H9 (cell line): ENCODE data around the gene CORIN. TPM values are rescaled to one million over a fixed set of nuclear protein-coding genes. Genes with fewer than 3 reads are reported as not detected.

ENCODE experiments used
- DNase-seq: peaks from one replicate; pipeline ENCODE4 v3.0.0-alpha.2; 2017
- H2AFZ ChIP-seq: one replicate; pipeline ENCODE4 v1.6.1; 2013; ENCODE audit warnings: mild to moderate bottlenecking, low read length, control low read depth, moderate library complexity
- H2AK5ac ChIP-seq: 2 replicates; pipeline ENCODE4 v1.6.1; 2013; ENCODE audit warnings: low read length, control low read depth, mixed read lengths; ENCODE audit not compliant: insufficient read length
- H2BK120ac ChIP-seq: one replicate; pipeline ENCODE4 v1.6.1; 2013; ENCODE audit warnings: low read depth, mild to moderate bottlenecking, low read length, control low read depth, inconsistent platforms; ENCODE audit not compliant: poor library complexity, severe bottlenecking
- H2BK12ac ChIP-seq: 2 replicates; pipeline ENCODE4 v1.6.1; 2013; ENCODE audit warnings: low read length, control low read depth, mixed read lengths, low read depth; ENCODE audit not compliant: insufficient read length
- H2BK15ac ChIP-seq: 2 replicates; pipeline ENCODE4 v1.6.1; 2013; ENCODE audit warnings: low read depth, low read length, control low read depth
- H2BK20ac ChIP-seq: one replicate; pipeline ENCODE4 v1.6.1; 2013; ENCODE audit warnings: low read depth, mild to moderate bottlenecking, low read length, control low read depth, inconsistent platforms; ENCODE audit not compliant: poor library complexity, severe bottlenecking
- H2BK5ac ChIP-seq: 2 replicates; pipeline ENCODE4 v1.6.1; 2013; ENCODE audit warnings: low read length, control low read depth, mixed read lengths; ENCODE audit not compliant: insufficient read length
- H3K14ac ChIP-seq: 2 replicates; pipeline ENCODE4 v1.6.1; 2013; ENCODE audit warnings: low read length, control low read depth; ENCODE audit not compliant: insufficient read depth
- H3K18ac ChIP-seq: 2 replicates; pipeline ENCODE4 v1.6.1; 2013; ENCODE audit warnings: low read depth, mild to moderate bottlenecking, mixed read lengths, low read length, control low read depth; ENCODE audit not compliant: insufficient read length
- H3K23ac ChIP-seq: 2 replicates; pipeline ENCODE4 v1.6.1; 2013; ENCODE audit warnings: low read length, control low read depth, mixed read lengths, low read depth; ENCODE audit not compliant: insufficient read length
- H3K23me2 ChIP-seq: 2 replicates; pipeline ENCODE4 v1.6.1; 2013; ENCODE audit warnings: low read depth, mild to moderate bottlenecking, mixed read lengths, low read length, control low read depth; ENCODE audit not compliant: insufficient read length, poor library complexity, severe bottlenecking
- H3K27ac ChIP-seq: 2 replicates; pipeline ENCODE4 v1.5.1; 2013; ENCODE audit warnings: low read length, control low read depth, mixed read lengths, low read depth; ENCODE audit not compliant: insufficient read length
- H3K27me3 ChIP-seq: 2 replicates; pipeline ENCODE4 v1.6.1; 2013; ENCODE audit warnings: low read length, control low read depth, inconsistent platforms; ENCODE audit not compliant: insufficient read depth
- H3K4ac ChIP-seq: 2 replicates; pipeline ENCODE4 v1.6.1; 2013; ENCODE audit warnings: low read depth, mild to moderate bottlenecking, control low read depth, inconsistent platforms, low read length, moderate library complexity
- H3K4me1 ChIP-seq: 2 replicates; pipeline ENCODE4 v1.6.1; 2013; ENCODE audit warnings: low read length, control low read depth, inconsistent platforms; ENCODE audit not compliant: insufficient read depth
- H3K4me2 ChIP-seq: 2 replicates; pipeline ENCODE4 v1.6.1; 2013; ENCODE audit warnings: low read length, control low read depth, mixed read lengths; ENCODE audit not compliant: insufficient read length, insufficient read depth
- H3K56ac ChIP-seq: 2 replicates; pipeline ENCODE4 v1.6.1; 2013; ENCODE audit warnings: low read depth, mild to moderate bottlenecking, mixed read lengths, low read length, control low read depth; ENCODE audit not compliant: insufficient read length
- H3K79me1 ChIP-seq: 2 replicates; pipeline ENCODE4 v1.6.1; 2013; ENCODE audit warnings: low read depth, mild to moderate bottlenecking, moderate library complexity, low read length, control low read depth, inconsistent platforms; ENCODE audit not compliant: insufficient read depth, poor library complexity, severe bottlenecking
- H3K79me2 ChIP-seq: 2 replicates; pipeline ENCODE4 v1.6.1; 2013; ENCODE audit warnings: low read length, control low read depth, inconsistent platforms; ENCODE audit not compliant: insufficient read depth
- H3K9ac ChIP-seq: 2 replicates; pipeline ENCODE4 v1.6.1; 2013; ENCODE audit warnings: low read length, control low read depth, mixed read lengths; ENCODE audit not compliant: insufficient read length; ENCODE audit errors: extremely low read depth
- H3K9me3 ChIP-seq: one replicate; pipeline ENCODE4 v1.6.1; 2013; ENCODE audit warnings: low read depth, low read length, inconsistent platforms; ENCODE audit not compliant: control insufficient read depth
- H3T11ph ChIP-seq: one replicate; pipeline ENCODE4 v1.6.1; 2013; ENCODE audit warnings: mild to moderate bottlenecking, low read length, control low read depth, inconsistent platforms
- H4K20me1 ChIP-seq: one replicate; pipeline ENCODE4 v1.6.1; 2013; ENCODE audit not compliant: control insufficient read depth, insufficient read length, insufficient read depth
- H4K5ac ChIP-seq: 2 replicates; pipeline ENCODE4 v1.6.1; 2013; ENCODE audit warnings: low read depth, mild to moderate bottlenecking, mixed read lengths, low read length, control low read depth; ENCODE audit not compliant: insufficient read length
- H4K8ac ChIP-seq: replicated peaks from 2 replicates; pipeline ENCODE4 v1.6.1; 2013; ENCODE audit warnings: low read length, control low read depth, mixed read lengths, low read depth; ENCODE audit not compliant: insufficient read length
- H4K91ac ChIP-seq: 2 replicates; pipeline ENCODE4 v1.6.1; 2013; ENCODE audit warnings: low read depth, mild to moderate bottlenecking, moderate library complexity, mixed read lengths, low read length, control low read depth; ENCODE audit not compliant: insufficient read length
- H3K27ac Mint-ChIP-seq, 3 experiments: 2 replicates in 2 of 3; 3 replicates in 1 of 3; pipeline ENCODE4 v1.8.0; 2020 to 2021; ENCODE audit warnings: mixed read lengths in 3 of 3, mild to moderate bottlenecking in 1 of 3, moderate library complexity in 1 of 3
- H3K27me3 Mint-ChIP-seq: 2 replicates; pipeline ENCODE4 v1.8.0; 2021; ENCODE audit warnings: low read depth, mild to moderate bottlenecking, moderate library complexity, mixed read lengths
- H3K36me3 Mint-ChIP-seq, 3 experiments: 2 replicates in 2 of 3; 3 replicates in 1 of 3; pipeline ENCODE4 v1.8.0; 2020 to 2021; ENCODE audit warnings: low read depth in 3 of 3, mixed read lengths in 3 of 3; ENCODE audit not compliant: insufficient read depth in 1 of 3
- H3K4me1 Mint-ChIP-seq, 2 experiments: 2 replicates each; pipeline ENCODE4 v1.8.0; 2020; ENCODE audit warnings: mixed read lengths in 2 of 2
- H3K4me3 Mint-ChIP-seq, 2 experiments: 2 replicates in 1 of 2; 3 replicates in 1 of 2; pipeline ENCODE4 v1.8.0; 2020 to 2021; ENCODE audit warnings: mild to moderate bottlenecking in 2 of 2, mixed read lengths in 2 of 2, moderate library complexity in 1 of 2
- H3K9me3 Mint-ChIP-seq, 2 experiments: 2 replicates in 1 of 2; 3 replicates in 1 of 2; pipeline ENCODE4 v1.8.0; 2020; ENCODE audit warnings: mild to moderate bottlenecking in 2 of 2, mixed read lengths in 2 of 2, moderate library complexity in 1 of 2
- CTCF ChIP-seq: fragments of 200-600 bp; sonication (generic); conservative IDR thresholded peaks from 3 replicates; pipeline ENCODE4 v1.8.0; 2021; ENCODE audit warnings: antibody characterized with exemption, mild to moderate bottlenecking
- WGBS: extraction: QIAGEN DNeasy Blood & Tissue Kit; methylation state at CpG from one replicate; pipeline ENCODE4 v1.1.7; 2013; ENCODE audit warnings: missing lambda C conversion rate, low lambda C conversion rate, mixed read lengths; ENCODE audit not compliant: insufficient read length; ENCODE audit errors: extremely low coverage; 5-methylcytosine and 5-hydroxymethylcytosine counted together
- total RNA-seq: library from RNA; stranded (reverse); gene quantifications from 2 replicates; pipeline ENCODE4 v1.2.1, GENCODE V29; 2021

CORIN gene
- total RNA-seq, 1 experiment from 2014 or later, result 0.39 TPM

DNA sequence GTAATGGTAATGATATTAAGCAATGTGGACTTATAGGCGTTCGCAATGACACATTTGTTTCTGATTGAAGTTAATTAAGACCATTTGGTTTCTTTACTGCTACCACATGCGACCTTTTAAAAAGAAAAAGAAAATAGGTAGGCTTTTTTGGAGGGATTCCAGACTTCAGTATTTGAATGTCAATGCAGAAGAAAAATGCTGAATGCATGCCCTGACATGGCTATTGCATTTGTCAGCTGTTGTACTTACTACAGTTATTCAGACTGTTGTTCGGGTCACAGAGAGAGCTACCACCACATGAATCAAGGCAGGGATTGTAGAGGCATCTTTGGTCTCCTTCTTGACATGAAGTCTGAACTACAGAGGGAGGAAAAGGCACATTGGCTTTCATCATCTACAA lies 163.7 kb downstream of the CORIN start:
- Histone ChIP-seq H2BK120ac (no peak overlapping the region), H3K79me2 (no peaks in the 10 kb centered on the region), H3K9ac (no peak overlapping the region), H3K27me3 (no peaks in the 10 kb centered on the region), H3K79me1 (no peaks in the 10 kb centered on the region), H2BK15ac (no peak overlapping the region), H3K4ac (no peak overlapping the region), H4K8ac (no peak overlapping the region), H3K4me1 (no peaks in the 10 kb centered on the region), H2AK5ac (no peak overlapping the region), H3K23me2 (no peaks in the 10 kb centered on the region), H2BK12ac (no peak overlapping the region), H3K9me3 (no peaks in the 10 kb centered on the region), H4K5ac (no peak overlapping the region), H3K14ac (no peak overlapping the region), H3K18ac (no peak overlapping the region), H3K27ac (no peak overlapping the region), H3T11ph (no peak overlapping the region), H4K91ac (no peak overlapping the region), H3K4me2 (no peak overlapping the region), H3K23ac (no peak overlapping the region), H3K56ac (no peak overlapping the region), H2AFZ (no peak overlapping the region), H2BK20ac (no peak overlapping the region), H2BK5ac (no peak overlapping the region), H4K20me1 (no peaks in the 10 kb centered on the region)
- H3K9me3 Mint-ChIP-seq, result no peaks in the 10 kb centered on the region
- WGBS, result no CpG with 5 or more reads among the region's 4 CpGs
- no peak overlapping the region for H3K4me3 Mint-ChIP-seq
- no peaks in the 10 kb centered on the region for H3K27me3 Mint-ChIP-seq
- no peaks in the 10 kb centered on the region for H3K36me3 Mint-ChIP-seq
- no peak for DNase-seq
- H3K27ac Mint-ChIP-seq, result no peak overlapping the region
- TF ChIP-seq CTCF, result no peak
- H3K4me1 Mint-ChIP-seq, result no peaks in the 10 kb centered on the region; a peak in 1 of 4 replicates
